IMR-90 (cell line): ENCODE data around the gene DNM2. TPM values are rescaled to one million over a fixed set of nuclear protein-coding genes. Genes with fewer than 3 reads are reported as not detected.

Source experiments
- ATAC-seq: fragments of 200-7000 bp; cut with Tn5 transposase; 2 replicates; pipeline ENCODE4 v1.9.1; 2020; ENCODE audit warnings: low read depth, mild to moderate bottlenecking, moderate library complexity
- BruUV-seq: library from RNA; stranded (reverse); fragments of 400-500 nt; replicated peaks from 2 replicates; lab custom pipeline; 2021; lab: Mats Ljungman, UMichigan
- CTCF ChIA-PET: fragments of 300-600 bp; formaldehyde crosslinking; extraction: SDS; loops from one replicate; lab custom pipeline; 2021; ENCODE audit warnings: antibody characterized with exemption; lab: Yijun Ruan, JAX
- POLR2A ChIA-PET: fragments of 300-600 bp; sonication (Branson Sonifier 250); formaldehyde crosslinking; loops from one replicate; lab custom pipeline; 2022; ENCODE audit warnings: antibody characterized with exemption; ENCODE audit not compliant: unreplicated experiment; lab: Charles Lee
- DNase-seq: peaks from one replicate; pipeline ENCODE4 v3.0.0; 2013
- H2AFZ ChIP-seq: replicated peaks from 2 replicates; pipeline ENCODE3; 2013; ENCODE audit warnings: low read length, mild to moderate bottlenecking; ENCODE audit not compliant: poor library complexity
- H2AK5ac ChIP-seq: 2 replicates; pipeline ENCODE4 v1.6.1; 2013; ENCODE audit warnings: low read depth, low read length, inconsistent platforms
- H2AK9ac ChIP-seq: replicated peaks from 2 replicates; pipeline ENCODE3; 2013; ENCODE audit warnings: mild to moderate bottlenecking, low read depth, low read length, moderate library complexity; ENCODE audit not compliant: poor library complexity
- H2BK120ac ChIP-seq: 2 replicates; pipeline ENCODE4 v1.6.1; 2013; ENCODE audit warnings: low read depth, low read length, inconsistent platforms
- H2BK15ac ChIP-seq: 3 replicates; pipeline ENCODE4 v1.6.1; 2013; ENCODE audit warnings: low read depth, low read length, inconsistent platforms
- H2BK20ac ChIP-seq: 2 replicates; pipeline ENCODE4 v1.6.1; 2013; ENCODE audit warnings: low read depth, mild to moderate bottlenecking, inconsistent platforms, low read length, moderate library complexity
- H2BK5ac ChIP-seq: 2 replicates; pipeline ENCODE4 v1.6.1; 2013; ENCODE audit warnings: mild to moderate bottlenecking, low read depth, low read length, inconsistent platforms; ENCODE audit not compliant: poor library complexity, severe bottlenecking
- H3K14ac ChIP-seq: replicated peaks from 2 replicates; pipeline ENCODE4 v1.6.1; 2013; ENCODE audit warnings: low read depth, low read length, inconsistent platforms
- H3K18ac ChIP-seq: 2 replicates; pipeline ENCODE4 v1.6.1; 2013; ENCODE audit warnings: low read depth, low read length, control low read depth
- H3K23ac ChIP-seq: 2 replicates; pipeline ENCODE4 v1.6.1; 2013; ENCODE audit warnings: low read depth, low read length, inconsistent platforms
- H3K27ac ChIP-seq: 2 replicates; pipeline ENCODE4 v1.5.1; 2013; ENCODE audit warnings: mild to moderate bottlenecking, control low read depth, low read length; ENCODE audit not compliant: insufficient read depth
- H3K27me3 ChIP-seq: 2 replicates; pipeline ENCODE4 v1.6.1; 2013; ENCODE audit warnings: low read length; ENCODE audit not compliant: control insufficient read depth, insufficient read depth
- H3K36me3 ChIP-seq: 2 replicates; pipeline ENCODE4 v1.6.1; 2013; ENCODE audit warnings: low read length, mixed read lengths; ENCODE audit not compliant: control insufficient read depth, insufficient read depth
- H3K4ac ChIP-seq: 2 replicates; pipeline ENCODE4 v1.6.1; 2013; ENCODE audit warnings: low read depth, low read length, inconsistent platforms
- H3K4me1 ChIP-seq: 2 replicates; pipeline ENCODE4 v1.6.1; 2013; ENCODE audit warnings: low read length, mixed read lengths; ENCODE audit not compliant: control insufficient read depth, insufficient read depth
- H3K4me2 ChIP-seq: 2 replicates; pipeline ENCODE4 v1.6.1; 2013; ENCODE audit warnings: low read depth, mild to moderate bottlenecking, control low read depth, low read length, moderate library complexity
- H3K4me3 ChIP-seq: 2 replicates; pipeline ENCODE4 v1.5.1; 2013; ENCODE audit warnings: low read depth, mild to moderate bottlenecking, control low read depth, low read length, moderate library complexity; ENCODE audit not compliant: insufficient read depth
- H3K56ac ChIP-seq: 2 replicates; pipeline ENCODE4 v1.6.1; 2013; ENCODE audit warnings: low read length, inconsistent platforms; ENCODE audit not compliant: insufficient read depth; ENCODE audit errors: extremely low read depth
- H3K79me1 ChIP-seq, 2 experiments: 2 replicates each; pipeline ENCODE4 v1.6.1; 2013; ENCODE audit warnings: low read length in 2 of 2, inconsistent platforms in 1 of 2, low read depth in 1 of 2
- H3K9ac ChIP-seq: 2 replicates; pipeline ENCODE4 v1.6.1; 2013; ENCODE audit warnings: low read depth, low read length, control low read depth
- H3K9me1 ChIP-seq: 2 replicates; pipeline ENCODE4 v1.6.1; 2013; ENCODE audit warnings: low read length, inconsistent platforms; ENCODE audit not compliant: insufficient read depth
- H3K9me3 ChIP-seq: 2 replicates; pipeline ENCODE4 v1.6.1; 2013; ENCODE audit warnings: low read length; ENCODE audit not compliant: control insufficient read depth, insufficient read depth
- H4K20me1 ChIP-seq: 2 replicates; pipeline ENCODE4 v1.6.1; 2013; ENCODE audit warnings: low read length, inconsistent platforms; ENCODE audit not compliant: insufficient read depth
- H4K5ac ChIP-seq: 2 replicates; pipeline ENCODE4 v1.6.1; 2013; ENCODE audit warnings: mild to moderate bottlenecking, low read depth, low read length, control low read depth
- H4K8ac ChIP-seq, 2 experiments: 2 replicates each; pipeline ENCODE4 v1.6.1; 2013; ENCODE audit warnings: low read depth in 2 of 2, low read length in 2 of 2, control low read depth in 1 of 2, inconsistent platforms in 1 of 2
- H4K91ac ChIP-seq: 2 replicates; pipeline ENCODE4 v1.6.1; 2013; ENCODE audit warnings: low read depth, low read length, inconsistent platforms; ENCODE audit not compliant: insufficient read depth
- FOS ChIP-seq: fragments of 150-350 bp; IDR thresholded peaks from 2 replicates; pipeline ENCODE4 v1.6.1; 2016; ENCODE audit warnings: low read depth, low read length
- MAFK ChIP-seq: IDR thresholded peaks from 2 replicates; pipeline ENCODE4 v1.6.1; 2012; ENCODE audit warnings: low read depth, low read length, improper control_type of control experiment
- MAZ ChIP-seq: IDR thresholded peaks from 2 replicates; pipeline ENCODE4 v1.6.1; 2012; ENCODE audit warnings: low read depth, mild to moderate bottlenecking, low read length, improper control_type of control experiment, moderate library complexity, borderline replicate concordance
- MXI1 ChIP-seq: IDR thresholded peaks from 2 replicates; pipeline ENCODE4 v1.6.1; 2012; ENCODE audit warnings: low read depth, mild to moderate bottlenecking, low read length, moderate library complexity, borderline replicate concordance
- RFX5 ChIP-seq: IDR thresholded peaks from 2 replicates; pipeline ENCODE4 v1.8.0; 2012; ENCODE audit warnings: low read depth, mild to moderate bottlenecking, low read length, moderate library complexity
- WGBS, 2 experiments: methylation state at CpG; one replicate each; pipeline versions ENCODE4 v1.1.5 to v1.1.7; 2013; ENCODE audit warnings: missing lambda C conversion rate in 2 of 2; ENCODE audit not compliant: insufficient read length in 1 of 2; ENCODE audit errors: extremely low coverage in 2 of 2; 5-methylcytosine and 5-hydroxymethylcytosine counted together
- dilution Hi-C: fragments of 300-500 bp; cut with HindIII; formaldehyde crosslinking; loops from one replicate; pipeline ENCODE4 v1.14.3; 2018; ENCODE audit warnings: low sequenced_read_pairs; ENCODE audit not compliant: unreplicated experiment
- in situ Hi-C: fragments of 300-500 bp; cut with MboI; formaldehyde crosslinking; loops from 3 replicates; pipeline ENCODE4 v1.14.3; 2019; ENCODE audit warnings: low sequenced_read_pairs, inconsistent platforms, mixed read lengths
- intact Hi-C: fragments of 100-400 bp; cut with micrococcal nuclease; formaldehyde crosslinking; loops from 2 replicates; pipeline ENCODE4 v1.10.0; 2022
- polyA plus RNA-seq, 3 experiments: library from polyadenylated mRNA; depleted of rRNA; stranded (reverse); fragments of >200 nt; gene quantifications; 2 replicates each; pipeline ENCODE4 v1.2.3, GENCODE V29; 2012; ENCODE audit warnings: low replicate concordance in 1 of 3
- total RNA-seq: library from RNA; depleted of rRNA; stranded (reverse); fragments of >200 nt; gene quantifications from 2 replicates; pipeline ENCODE4 v1.2.3, GENCODE V29; 2012

Gene DNM2
- total and polyA plus RNA-seq, 2 of the 4 experiments (the other 2 are of a cell fraction) = 55.6 to 74.2 TPM

- TF ChIP-seq MXI1 (no peak), FOS (no peak), RFX5 (no peak), MAFK (no peak), MAZ (no peak)
- Histone ChIP-seq H2AK9ac (no peak overlapping the region), H2BK120ac (no peak overlapping the region), H2BK20ac (no peak overlapping the region), H3K4me1 (peaks cover 8% of the 10 kb centered on the region), H3K4me3 (no peak overlapping the region), H3K27me3 (no peaks in the 10 kb centered on the region), H4K20me1 (peaks cover 58% of the 10 kb centered on the region), H3K4me2 (no peak overlapping the region), H3K36me3 (peaks cover 18% of the 10 kb centered on the region), H4K8ac (no peak overlapping the region), H3K14ac (no peak overlapping the region), H3K79me1 (peaks cover 21 to 85% of the 10 kb centered on the region in 2 experiments), H3K9ac (no peak overlapping the region), H3K9me1 (peaks cover 19% of the 10 kb centered on the region), H3K4ac (no peak overlapping the region; the same call in 1 of the 2 replicates), H3K27ac (no peak overlapping the region), H3K23ac (peak overlapping the region; percentile 33; the same call in 1 of the 2 replicates), H3K18ac (no peak overlapping the region), H2BK15ac (no peak overlapping the region), H4K91ac (no peak overlapping the region), H4K5ac (no peak overlapping the region), H2BK5ac (no peak overlapping the region), H2AFZ (peak overlapping the region; percentile 21), H3K9me3 (no peaks in the 10 kb centered on the region), H3K56ac (no peak overlapping the region), H2AK5ac (no peak overlapping the region)
- ATAC-seq = no peak
- DNase-seq = no peak
- dilution Hi-C loops = no loop called here
- BruUV-seq = no TSS peak
- intact Hi-C loops = no loop called here
- no CpG with 5 or more reads among the region's 1 CpG for WGBS, 2 experiments
- in situ Hi-C loops = no loop called here
- ChIA-PET POLR2A (no interaction called here), CTCF (no interaction called here)
Observed at GRCh38 chr19:10762656-10763055, 44.8 kb downstream of the DNM2 start.
